ENCODE results near the gene TCF3. TPM values are rescaled to one million over a fixed set of nuclear protein-coding genes. Genes with fewer than 3 reads are reported as not detected.

Gene TCF3
- total RNA-seq, 2 experiments from 2014 or later, result 84.8 to 86.7 TPM

GRCh38 chr19:1618157-1619093, 34.0 kb downstream of the TCF3 start:
- Mint-ChIP-seq H3K27ac (peak overlapping the region; percentile 12), H3K4me1 (ENCODE audit: low read depth) (peaks cover 21% of the 10 kb centered on the region), H3K27me3 (ENCODE audit: low read depth) (no peaks in the 10 kb centered on the region), H3K36me3 (ENCODE audit: low read depth) (peaks cover 21% of the 10 kb centered on the region), H3K4me3 (no peak overlapping the region), H3K9me3 (no peaks in the 10 kb centered on the region)
- CTCF ChIA-PET, result interaction anchor here (1.7 kb wide), 1 partner anchor 54 kb away, joined by 6 read pairs; no protein-coding TSS in a partner anchor
- intact Hi-C loops (cut with micrococcal nuclease), result no loop called here
- peak; percentile 41 for DNase-seq

GRCh38 chr19:1616875-1617274, 35.5 kb downstream of the TCF3 start:
- DNase-seq, result no peak
- no peaks in the 10 kb centered on the region for H3K9me3 Mint-ChIP-seq
- no peak overlapping the region for H3K27ac Mint-ChIP-seq
- CTCF ChIA-PET, result interaction anchor here (1.7 kb wide), 1 partner anchor 56 kb away, joined by 6 read pairs; no protein-coding TSS in a partner anchor
- peaks cover 20% of the 10 kb centered on the region for H3K36me3 Mint-ChIP-seq (ENCODE audit: low read depth)
- intact Hi-C loops (cut with micrococcal nuclease), result no loop called here
- H3K4me1 Mint-ChIP-seq (ENCODE audit: low read depth), result peaks cover 21% of the 10 kb centered on the region
- no peaks in the 10 kb centered on the region for H3K27me3 Mint-ChIP-seq (ENCODE audit: low read depth)
- H3K4me3 Mint-ChIP-seq, result no peak overlapping the region

GRCh38 chr19:1616396-1616795, 36.0 kb downstream of the TCF3 start:
- H3K27me3 Mint-ChIP-seq (ENCODE audit: low read depth), result no peaks in the 10 kb centered on the region
- H3K9me3 Mint-ChIP-seq, result no peaks in the 10 kb centered on the region
- no peak for DNase-seq
- intact Hi-C loops (cut with micrococcal nuclease), result no loop called here
- CTCF ChIA-PET, result interaction anchor here (1.7 kb wide), 1 partner anchor 56 kb away, joined by 6 read pairs; no protein-coding TSS in a partner anchor
- peaks cover 24% of the 10 kb centered on the region for H3K36me3 Mint-ChIP-seq (ENCODE audit: low read depth)
- H3K4me1 Mint-ChIP-seq (ENCODE audit: low read depth), result peaks cover 21% of the 10 kb centered on the region
- H3K27ac Mint-ChIP-seq, result no peak overlapping the region
- no peak overlapping the region for H3K4me3 Mint-ChIP-seq

- Mint-ChIP-seq H3K9me3 (no peaks in the 10 kb centered on the region), H3K27me3 (ENCODE audit: low read depth) (no peaks in the 10 kb centered on the region), H3K4me1 (ENCODE audit: low read depth) (peaks cover 27% of the 10 kb centered on the region), H3K4me3 (no peak overlapping the region), H3K36me3 (ENCODE audit: low read depth) (peaks cover 27% of the 10 kb centered on the region), H3K27ac (no peak overlapping the region)
- no peak for DNase-seq
- intact Hi-C loops (cut with micrococcal nuclease), result no loop called here
- CTCF ChIA-PET, result no interaction called here
Measured at GRCh38 chr19:1615156-1615765, 37.2 kb downstream of the TCF3 start.

- Mint-ChIP-seq H3K36me3 (ENCODE audit: low read depth) (peaks cover 27% of the 10 kb centered on the region), H3K27ac (no peak overlapping the region), H3K4me3 (no peak overlapping the region), H3K9me3 (no peaks in the 10 kb centered on the region), H3K27me3 (ENCODE audit: low read depth) (no peaks in the 10 kb centered on the region), H3K4me1 (ENCODE audit: low read depth) (peaks cover 35% of the 10 kb centered on the region)
- CTCF ChIA-PET, result no interaction called here
- no peak for DNase-seq
- intact Hi-C loops (cut with micrococcal nuclease), result no loop called here
Measured at GRCh38 chr19:1613808-1614570, 38.4 kb downstream of the TCF3 start.

GRCh38 chr19:1613146-1613545, 39.3 kb downstream of the TCF3 start:
- DNase-seq, result no peak
- Mint-ChIP-seq H3K4me1 (ENCODE audit: low read depth) (peaks cover 35% of the 10 kb centered on the region), H3K36me3 (ENCODE audit: low read depth) (peaks cover 26% of the 10 kb centered on the region), H3K27me3 (ENCODE audit: low read depth) (no peaks in the 10 kb centered on the region), H3K27ac (no peak overlapping the region), H3K9me3 (no peaks in the 10 kb centered on the region), H3K4me3 (no peak overlapping the region)
- intact Hi-C loops (cut with micrococcal nuclease), result no loop called here
- CTCF ChIA-PET, result no interaction called here

GRCh38 chr19:1612114-1613086, 40.0 kb downstream of the TCF3 start:
- no peak for DNase-seq
- no peak overlapping the region for H3K27ac Mint-ChIP-seq
- H3K27me3 Mint-ChIP-seq (ENCODE audit: low read depth), result no peaks in the 10 kb centered on the region
- peaks cover 30% of the 10 kb centered on the region for H3K4me1 Mint-ChIP-seq (ENCODE audit: low read depth)
- CTCF ChIA-PET, result no interaction called here
- H3K4me3 Mint-ChIP-seq, result no peak overlapping the region
- peaks cover 24% of the 10 kb centered on the region for H3K36me3 Mint-ChIP-seq (ENCODE audit: low read depth)
- intact Hi-C loops (cut with micrococcal nuclease), result no loop called here
- H3K9me3 Mint-ChIP-seq, result no peaks in the 10 kb centered on the region

GRCh38 chr19:1611353-1611752, 41.1 kb downstream of the TCF3 start:
- Mint-ChIP-seq H3K4me1 (ENCODE audit: low read depth) (peaks cover 25% of the 10 kb centered on the region), H3K9me3 (no peaks in the 10 kb centered on the region), H3K27me3 (ENCODE audit: low read depth) (no peaks in the 10 kb centered on the region), H3K36me3 (ENCODE audit: low read depth) (peaks cover 21% of the 10 kb centered on the region), H3K4me3 (no peak overlapping the region), H3K27ac (no peak overlapping the region)
- CTCF ChIA-PET, result no interaction called here
- no peak for DNase-seq
- intact Hi-C loops (cut with micrococcal nuclease), result no loop called here

GRCh38 chr19:1610579-1610978, 41.8 kb downstream of the TCF3 start:
- CTCF ChIA-PET, result no interaction called here
- no peak overlapping the region for H3K4me3 Mint-ChIP-seq
- H3K27ac Mint-ChIP-seq, result no peak overlapping the region

GRCh38 chr19:1609680-1610474, 42.5 kb downstream of the TCF3 start:
- no peaks in the 10 kb centered on the region for H3K9me3 Mint-ChIP-seq
- H3K36me3 Mint-ChIP-seq (ENCODE audit: low read depth), result peaks cover 15% of the 10 kb centered on the region
- no peak overlapping the region for H3K4me3 Mint-ChIP-seq
- H3K4me1 Mint-ChIP-seq (ENCODE audit: low read depth), result peaks cover 29% of the 10 kb centered on the region
- DNase-seq, result no peak
- no peak overlapping the region for H3K27ac Mint-ChIP-seq
- intact Hi-C loops (cut with micrococcal nuclease), result no loop called here
- no peaks in the 10 kb centered on the region for H3K27me3 Mint-ChIP-seq (ENCODE audit: low read depth)
- CTCF ChIA-PET, result no interaction called here

More at GRCh38 chr19:1610579-1610978, 41.8 kb downstream of the TCF3 start:
- Mint-ChIP-seq H3K36me3 (ENCODE audit: low read depth) (peaks cover 16% of the 10 kb centered on the region), H3K27me3 (ENCODE audit: low read depth) (no peaks in the 10 kb centered on the region), H3K4me1 (ENCODE audit: low read depth) (peaks cover 29% of the 10 kb centered on the region), H3K9me3 (no peaks in the 10 kb centered on the region)
- no peak for DNase-seq
- intact Hi-C loops (cut with micrococcal nuclease), result no loop called here

GRCh38 chr19:1609103-1609396, 43.4 kb downstream of the TCF3 start:
- Mint-ChIP-seq H3K27me3 (ENCODE audit: low read depth) (no peaks in the 10 kb centered on the region), H3K36me3 (ENCODE audit: low read depth) (peaks cover 13% of the 10 kb centered on the region), H3K9me3 (no peaks in the 10 kb centered on the region), H3K4me3 (no peak overlapping the region), H3K27ac (no peak overlapping the region), H3K4me1 (ENCODE audit: low read depth) (peaks cover 34% of the 10 kb centered on the region)
- peak; percentile 39 for DNase-seq
- CTCF ChIA-PET, result no interaction called here
- intact Hi-C loops (cut with micrococcal nuclease), result no loop called here
